Measurements from ENCODE around the gene PCDHGA5. TPM values are rescaled to one million over a fixed set of nuclear protein-coding genes. Genes with fewer than 3 reads are reported as not detected.
"Not testable (repeated sequence)": the region's sequence is repeated elsewhere in the genome, so short reads cannot be mapped to it uniquely, and the experiment has no call there.

Gene PCDHGA5
- total RNA-seq, 1 donor from 2014 or later, result 2.8 TPM

DNA sequence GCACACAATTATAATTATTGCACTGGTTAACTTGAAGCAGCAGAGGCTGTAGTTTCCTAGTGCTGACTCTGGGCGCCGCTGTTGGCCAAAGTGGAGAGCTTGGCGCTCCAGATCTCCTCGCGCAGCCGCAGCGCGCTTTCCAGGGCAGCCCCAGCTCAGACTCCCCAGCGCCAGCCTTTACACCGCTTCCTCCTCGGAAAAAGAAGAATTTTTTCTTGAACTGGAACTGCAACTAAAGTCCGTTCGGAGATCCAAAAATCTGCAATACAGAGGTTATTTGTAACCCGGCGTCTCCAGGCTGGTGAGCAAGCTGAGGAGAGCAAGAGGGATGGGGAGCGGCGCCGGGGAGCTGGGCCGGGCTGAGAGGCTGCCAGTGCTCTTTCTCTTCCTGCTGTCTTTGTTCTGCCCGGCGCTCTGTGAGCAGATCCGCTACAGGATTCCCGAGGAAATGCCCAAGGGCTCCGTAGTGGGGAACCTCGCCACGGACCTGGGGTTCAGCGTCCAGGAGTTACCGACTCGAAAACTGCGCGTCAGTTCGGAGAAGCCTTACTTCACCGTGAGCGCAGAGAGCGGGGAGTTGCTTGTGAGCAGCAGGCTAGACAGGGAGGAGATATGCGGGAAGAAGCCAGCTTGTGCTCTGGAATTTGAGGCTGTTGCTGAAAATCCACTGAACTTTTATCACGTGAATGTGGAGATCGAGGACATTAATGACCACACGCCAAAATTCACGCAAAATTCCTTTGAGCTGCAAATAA is 23.8 kb downstream of the PCDHGA5 start, which contains the start of gene PCDHGB4:
PCDHGB4 (plus strand) TSS at position 142 of the 755 bp plus-strand sequence; CDS start at position 329, 187 bp downstream.
- peaks cover 21% of the 10 kb centered on the region for H3K27me3 ChIP-seq (ENCODE audit: low read depth)

DNA sequence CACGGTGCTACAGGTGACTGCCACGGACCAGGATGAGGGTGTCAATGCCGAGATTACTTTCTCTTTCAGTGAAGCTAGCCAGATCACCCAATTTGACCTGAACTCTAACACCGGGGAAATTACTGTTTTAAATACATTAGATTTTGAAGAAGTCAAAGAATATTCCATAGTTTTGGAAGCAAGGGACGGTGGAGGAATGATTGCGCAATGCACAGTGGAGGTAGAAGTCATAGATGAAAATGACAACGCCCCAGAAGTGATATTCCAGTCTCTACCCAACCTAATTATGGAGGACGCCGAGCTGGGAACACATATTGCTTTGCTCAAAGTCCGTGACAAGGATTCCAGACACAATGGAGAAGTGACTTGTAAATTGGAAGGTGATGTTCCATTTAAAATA is 24.7 kb downstream of the PCDHGA5 start:
- ATAC-seq (no peak), DNase-seq (no peak)
- Histone ChIP-seq H3K27me3 (ENCODE audit: low read depth) (peaks cover 23% of the 10 kb centered on the region), H3K9me3 (peaks cover 84% of the 10 kb centered on the region), H3K27ac (no peak overlapping the region), H3K4me3 (no peak overlapping the region), H3K36me3 (no peaks in the 10 kb centered on the region), H3K4me1 (no peaks in the 10 kb centered on the region)
- TF ChIP-seq, protein P1, sequence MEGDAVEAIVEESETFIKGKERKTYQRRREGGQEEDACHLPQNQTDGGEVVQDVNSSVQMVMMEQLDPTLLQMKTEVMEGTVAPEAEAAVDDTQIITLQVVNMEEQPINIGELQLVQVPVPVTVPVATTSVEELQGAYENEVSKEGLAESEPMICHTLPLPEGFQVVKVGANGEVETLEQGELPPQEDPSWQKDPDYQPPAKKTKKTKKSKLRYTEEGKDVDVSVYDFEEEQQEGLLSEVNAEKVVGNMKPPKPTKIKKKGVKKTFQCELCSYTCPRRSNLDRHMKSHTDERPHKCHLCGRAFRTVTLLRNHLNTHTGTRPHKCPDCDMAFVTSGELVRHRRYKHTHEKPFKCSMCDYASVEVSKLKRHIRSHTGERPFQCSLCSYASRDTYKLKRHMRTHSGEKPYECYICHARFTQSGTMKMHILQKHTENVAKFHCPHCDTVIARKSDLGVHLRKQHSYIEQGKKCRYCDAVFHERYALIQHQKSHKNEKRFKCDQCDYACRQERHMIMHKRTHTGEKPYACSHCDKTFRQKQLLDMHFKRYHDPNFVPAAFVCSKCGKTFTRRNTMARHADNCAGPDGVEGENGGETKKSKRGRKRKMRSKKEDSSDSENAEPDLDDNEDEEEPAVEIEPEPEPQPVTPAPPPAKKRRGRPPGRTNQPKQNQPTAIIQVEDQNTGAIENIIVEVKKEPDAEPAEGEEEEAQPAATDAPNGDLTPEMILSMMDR (IDR thresholded peaks at IDR 0.05), result no peak
- intact Hi-C loops (cut with DNase I), result no loop called here

More for the DNA sequence above, 23.8 kb downstream of the PCDHGA5 start, which contains the start of gene PCDHGB4:
- Histone ChIP-seq H3K9me3 (peaks cover 84% of the 10 kb centered on the region), H3K4me3 (peak within 1 kb of the TSS; percentile 26)
- ATAC-seq, result peak; percentile 78 to 93
- H3K36me3 ChIP-seq; intact Hi-C loops (cut with DNase I); DNase-seq; H3K4me1 ChIP-seq; H3K27ac ChIP-seq: not testable (repeated sequence)
- TF ChIP-seq, protein P1 (IDR thresholded peaks at IDR 0.05), result peak; percentile 37

DNA sequence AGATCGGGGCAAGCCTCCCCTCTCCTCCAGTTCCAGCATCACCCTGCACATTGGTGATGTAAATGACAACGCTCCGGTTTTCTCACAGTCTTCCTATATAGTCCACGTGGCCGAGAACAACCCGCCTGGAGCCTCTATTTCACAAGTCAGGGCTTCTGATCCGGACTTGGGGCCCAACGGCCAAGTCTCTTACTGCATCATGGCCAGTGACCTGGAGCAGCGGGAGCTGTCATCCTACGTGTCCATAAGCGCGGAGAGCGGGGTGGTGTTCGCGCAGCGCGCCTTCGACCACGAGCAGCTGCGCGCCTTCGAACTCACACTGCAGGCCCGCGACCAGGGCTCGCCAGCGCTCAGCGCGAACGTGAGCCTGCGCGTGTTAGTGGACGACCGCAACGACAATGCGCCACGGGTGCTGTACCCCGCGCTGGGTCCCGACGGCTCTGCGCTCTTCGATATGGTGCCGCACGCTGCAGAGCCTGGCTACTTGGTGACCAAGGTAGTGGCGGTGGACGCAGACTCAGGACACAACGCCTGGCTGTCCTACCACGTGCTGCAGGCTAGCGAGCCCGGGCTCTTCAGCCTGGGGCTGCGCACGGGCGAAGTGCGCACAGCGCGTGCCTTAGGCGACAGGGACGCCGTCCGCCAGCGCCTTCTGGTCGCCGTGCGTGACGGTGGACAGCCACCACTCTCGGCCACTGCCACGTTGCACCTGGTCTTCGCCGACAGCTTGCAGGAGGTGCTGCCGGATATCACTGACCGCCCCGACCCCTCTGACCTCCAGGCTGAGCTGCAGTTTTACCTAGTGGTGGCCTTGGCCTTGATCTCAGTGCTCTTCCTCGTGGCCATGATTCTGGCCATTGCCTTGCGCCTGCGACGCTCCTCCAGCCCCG is 25.4 kb downstream of the PCDHGA5 start:
- Histone ChIP-seq H3K9me3 (peaks cover 83% of the 10 kb centered on the region), H3K27me3 (ENCODE audit: low read depth) (peaks cover 27% of the 10 kb centered on the region), H3K4me1 (no peaks in the 10 kb centered on the region), H3K27ac (no peak overlapping the region), H3K36me3 (no peaks in the 10 kb centered on the region), H3K4me3 (no peak overlapping the region)
- no peak for ATAC-seq
- TF ChIP-seq, protein P1 (IDR thresholded peaks at IDR 0.05), result no peak
- DNase-seq, result no peak
- intact Hi-C loops (cut with DNase I), result no loop called here

DNA sequence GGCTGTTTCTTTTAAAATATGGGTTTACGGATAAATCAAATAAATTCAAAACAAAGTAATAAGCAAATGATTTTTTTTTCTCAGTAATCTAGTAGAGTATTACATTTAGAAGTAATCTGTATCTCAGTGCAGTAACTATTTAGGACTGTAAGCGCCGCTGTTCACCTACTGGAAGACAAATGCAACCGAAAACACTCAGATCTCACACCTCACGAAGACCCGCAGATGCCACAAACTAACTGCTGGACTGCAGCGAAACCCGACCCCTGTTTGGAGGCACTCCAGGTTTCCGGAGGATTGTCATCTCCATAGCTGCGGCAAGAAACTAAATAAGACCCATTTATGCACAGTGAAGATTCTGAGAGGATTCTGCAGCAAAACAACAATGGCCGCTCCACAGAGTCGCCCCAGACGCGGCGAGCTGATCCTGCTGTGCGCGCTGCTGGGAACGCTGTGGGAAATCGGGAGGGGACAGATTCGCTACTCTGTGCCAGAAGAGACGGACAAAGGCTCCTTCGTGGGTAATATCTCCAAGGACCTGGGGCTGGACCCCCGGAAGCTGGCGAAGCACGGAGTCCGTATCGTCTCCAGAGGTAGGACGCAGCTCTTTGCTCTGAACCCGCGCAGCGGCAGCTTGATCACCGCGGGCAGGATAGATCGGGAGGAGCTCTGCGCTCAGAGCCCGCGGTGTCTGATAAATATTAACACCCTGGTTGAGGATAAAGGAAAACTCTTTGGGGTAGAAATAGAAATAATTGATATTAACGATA is 28.7 kb downstream of the PCDHGA5 start, which contains the start of gene PCDHGA8:
PCDHGA8 (plus strand) TSS at position 205 of the 770 bp plus-strand sequence; CDS start at position 386, 181 bp downstream.
- Histone ChIP-seq H3K4me3 (no peak within 1 kb of the TSS), H3K27ac (no peak within 1 kb of the TSS), H3K9me3 (peaks cover 77% of the 10 kb centered on the region), H3K27me3 (ENCODE audit: low read depth) (peaks cover 48% of the 10 kb centered on the region), H3K4me1 (no peaks in the 10 kb centered on the region), H3K36me3 (no peaks in the 10 kb centered on the region)
- no peak for ATAC-seq
- TF ChIP-seq, protein P1 (IDR thresholded peaks at IDR 0.05), result no peak
- no peak for DNase-seq
- intact Hi-C loops (cut with DNase I), result no loop called here

DNA sequence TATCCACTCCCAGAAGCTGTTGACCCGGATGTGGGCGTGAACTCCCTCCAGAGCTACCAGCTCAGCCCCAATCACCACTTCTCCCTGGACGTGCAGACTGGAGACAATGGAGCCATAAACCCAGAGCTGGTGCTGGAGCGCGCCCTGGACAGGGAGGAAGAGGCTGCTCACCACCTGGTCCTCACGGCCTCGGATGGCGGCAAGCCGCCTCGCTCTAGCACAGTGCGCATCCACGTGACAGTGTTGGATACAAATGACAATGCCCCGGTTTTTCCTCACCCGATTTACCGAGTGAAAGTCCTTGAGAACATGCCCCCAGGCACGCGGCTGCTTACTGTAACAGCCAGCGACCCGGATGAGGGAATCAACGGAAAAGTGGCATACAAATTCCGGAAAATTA is 29.3 kb downstream of the PCDHGA5 start:
- no peak for DNase-seq
- intact Hi-C loops (cut with DNase I), result no loop called here
- Histone ChIP-seq H3K4me1 (no peaks in the 10 kb centered on the region), H3K9me3 (peaks cover 79% of the 10 kb centered on the region), H3K27ac (no peak overlapping the region), H3K36me3 (no peaks in the 10 kb centered on the region), H3K4me3 (no peak overlapping the region), H3K27me3 (ENCODE audit: low read depth) (peaks cover 48% of the 10 kb centered on the region)
- no peak for ATAC-seq
- TF ChIP-seq, protein P1 (IDR thresholded peaks at IDR 0.05), result no peak

DNA sequence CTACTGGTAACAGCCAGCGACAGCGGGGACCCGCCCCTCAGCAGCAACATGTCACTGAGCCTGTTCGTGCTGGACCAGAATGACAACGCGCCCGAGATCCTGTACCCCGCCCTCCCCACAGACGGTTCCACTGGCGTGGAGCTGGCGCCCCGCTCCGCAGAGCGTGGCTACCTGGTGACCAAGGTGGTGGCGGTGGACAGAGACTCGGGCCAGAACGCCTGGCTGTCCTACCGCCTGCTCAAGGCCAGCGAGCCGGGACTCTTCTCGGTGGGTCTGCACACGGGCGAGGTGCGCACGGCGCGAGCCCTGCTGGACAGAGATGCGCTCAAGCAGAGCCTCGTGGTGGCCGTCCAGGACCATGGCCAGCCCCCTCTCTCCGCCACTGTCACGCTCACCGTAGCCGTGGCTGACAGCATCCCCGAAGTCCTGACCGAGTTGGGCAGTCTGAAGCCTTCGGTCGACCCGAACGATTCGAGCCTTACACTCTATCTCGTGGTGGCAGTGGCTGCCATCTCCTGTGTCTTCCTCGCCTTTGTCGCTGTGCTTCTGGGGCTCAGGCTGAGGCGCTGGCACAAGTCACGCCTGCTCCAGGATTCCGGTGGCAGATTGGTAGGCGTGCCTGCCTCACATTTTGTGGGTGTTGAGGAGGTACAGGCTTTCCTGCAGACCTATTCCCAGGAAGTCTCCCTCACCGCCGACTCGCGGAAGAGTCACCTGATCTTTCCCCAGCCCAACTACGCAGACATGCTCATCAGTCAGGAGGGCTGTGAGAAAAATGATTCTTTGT is 30.6 kb downstream of the PCDHGA5 start:
- H3K27ac ChIP-seq; H3K36me3 ChIP-seq; intact Hi-C loops (cut with DNase I); H3K4me1 ChIP-seq; H3K4me3 ChIP-seq; DNase-seq; ATAC-seq: not testable (repeated sequence)
- Histone ChIP-seq H3K27me3 (ENCODE audit: low read depth) (peaks cover 53% of the 10 kb centered on the region), H3K9me3 (peaks cover 77% of the 10 kb centered on the region)
